Fibroblast of lung (primary cell): ENCODE results near the gene MEGF6.

Experiments used
- CTCF ChIP-seq, 2 donors: IDR thresholded peaks in 1 of 2; conservative IDR thresholded peaks in 1 of 2; 1 replicate in 1 of 2; 2 replicates in 1 of 2; pipeline ENCODE4 v1.5.1; 2011 to 2012; ENCODE audit warnings: low read length in 2 of 2, control low read depth in 1 of 2, inconsistent platforms in 1 of 2, low read depth in 1 of 2, mild to moderate bottlenecking in 1 of 2
- EZH2 ChIP-seq: IDR thresholded peaks from 2 replicates; pipeline ENCODE4 v1.5.1; 2012; ENCODE audit warnings: low read length, control low read depth, mild to moderate bottlenecking; ENCODE audit errors: missing control alignments

DNA sequence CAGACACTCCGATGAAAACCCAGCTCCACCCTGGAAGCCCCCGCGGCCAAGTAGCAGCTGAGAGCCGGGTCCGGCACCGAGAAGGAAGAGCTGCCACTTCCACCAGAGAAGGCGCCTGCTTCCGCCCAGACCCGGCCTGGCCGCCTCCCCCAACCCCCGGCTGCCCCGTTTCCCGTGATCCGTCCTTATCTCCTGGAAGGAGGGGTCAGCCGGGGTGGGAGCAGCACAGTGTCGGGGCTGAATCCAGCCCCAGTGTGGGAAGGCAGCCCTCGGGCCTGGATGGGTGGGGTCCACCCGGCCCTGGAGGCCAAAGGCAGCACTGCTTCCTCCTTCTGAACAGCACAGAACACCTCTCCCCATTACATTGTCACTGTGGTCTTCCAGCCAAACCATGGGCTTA is 69.4 kb downstream of the MEGF6 start:
- no peak for TF ChIP-seq CTCF (conservative IDR thresholded peaks at IDR 0.05 in 1 of 2, IDR thresholded peaks at IDR 0.05 in 1 of 2; ENCODE audit: low read depth in 1 of 2, low read length in 2 of 2)
- no peak for TF ChIP-seq EZH2
